Kidney (tissue), 14 donors: ENCODE data around the gene YAP1. TPM values are rescaled to one million over a fixed set of nuclear protein-coding genes. Genes with fewer than 3 reads are reported as not detected.

Source experiments
- DNase-seq, 5 donors: peaks; one replicate each; pipeline ENCODE4 v3.0.0-alpha.2; 2013 to 2020
- FAIRE-seq: peaks from 2 replicates; lab custom pipeline; 2012; peaks lifted over from hg19 to GRCh38; lab: Jason Lieb, UNC
- H3K27ac ChIP-seq, 2 donors: one replicate each; pipeline ENCODE4 v1.7.0; 2013; ENCODE audit warnings: low read depth in 2 of 2, low read length in 2 of 2, inconsistent platforms in 1 of 2
- H3K27me3 ChIP-seq: one replicate; pipeline ENCODE4 v1.7.1; 2013; ENCODE audit warnings: low read length, inconsistent platforms; ENCODE audit not compliant: control insufficient read depth, insufficient read depth
- H3K36me3 ChIP-seq, 3 donors: one replicate each; pipeline versions ENCODE4 v1.7.0 to v1.7.1; 2013; ENCODE audit warnings: low read length in 3 of 3, control low read depth in 1 of 3, inconsistent platforms in 1 of 3; ENCODE audit not compliant: insufficient read depth in 3 of 3, control insufficient read depth in 2 of 3
- H3K4me1 ChIP-seq, 3 donors: one replicate each; pipeline versions ENCODE4 v1.7.0 to v1.7.1; 2013; ENCODE audit warnings: low read length in 3 of 3, inconsistent platforms in 1 of 3, low read depth in 1 of 3; ENCODE audit not compliant: control insufficient read depth in 2 of 3, insufficient read depth in 2 of 3
- H3K4me3 ChIP-seq, 3 donors: one replicate each; pipeline versions ENCODE4 v1.7.0 to v1.8.1; 2013; ENCODE audit warnings: low read length in 3 of 3, control low read depth in 1 of 3, inconsistent platforms in 1 of 3
- H3K9ac ChIP-seq, 3 donors: one replicate each; pipeline versions ENCODE4 v1.7.0 to v1.7.1; 2013; ENCODE audit warnings: low read length in 3 of 3, control low read depth in 1 of 3, inconsistent platforms in 1 of 3
- H3K9me3 ChIP-seq, 3 donors: one replicate each; pipeline versions ENCODE4 v1.7.0 to v1.7.1; 2013; ENCODE audit warnings: low read length in 3 of 3, control low read depth in 1 of 3, inconsistent platforms in 1 of 3; ENCODE audit not compliant: control insufficient read depth in 2 of 3, insufficient read depth in 1 of 3
- CTCF ChIP-seq: IDR thresholded peaks from 3 replicates; pipeline ENCODE4 v1.5.1; 2012; ENCODE audit warnings: mild to moderate bottlenecking, moderate library complexity, borderline replicate concordance; ENCODE audit not compliant: insufficient read depth; ENCODE audit errors: extremely low read depth
- intact Hi-C: fragments of 100-400 bp; cut with DNase I; formaldehyde crosslinking; loops from one replicate; pipeline ENCODE4 v1.11.1; 2022
- polyA plus RNA-seq: library from polyadenylated mRNA; stranded (reverse); fragments of 350-450 nt; fragmentation: Illumina TruSeq; extraction: RNeasy Lipid Tissue Mini Kit (QIAGEN cat#74804); gene quantifications from one replicate; pipeline ENCODE4 v1.2.3, GENCODE V29; 2014; ENCODE audit warnings: low read depth, low replicate concordance; ENCODE audit not compliant: insufficient read depth
- total RNA-seq: library from RNA; stranded (reverse); fragmentation: NEBNext Ultra II Directional; extraction: Animal tissue kit (Norgen Biotek cat#: 25700); gene quantifications from one replicate; pipeline ENCODE4 v1.2.1, GENCODE V29; 2021
- donor health status: control.
- donor health status: control.
- donor health status: control.
- donor health status: control.
- donor health status: control.
- donor health status: DM: yes; HTN: yes; CAD: no.
- donor health status: Normal renal cell carcinoma (clear cell type).

Gene YAP1
- total and polyA plus RNA-seq, 2 donors from 2014 or later: 21.5 to 106 TPM

GRCh38 chr11:102144357-102145355 is 34.4 kb downstream of the YAP1 start:
- no peak for TF ChIP-seq CTCF
- Histone ChIP-seq H3K9ac (no peak overlapping the region), H3K4me3 (no peak overlapping the region), H3K27ac (no peak overlapping the region), H3K9me3 (no peaks in the 10 kb centered on the region), H3K27me3 (no peaks in the 10 kb centered on the region), H3K4me1 (peaks cover 0 to 19% (median 8%) of the 10 kb centered on the region in 3 donors), H3K36me3 (no peaks in the 10 kb centered on the region)
- intact Hi-C loops: no loop called here
- peak; percentile 41 for FAIRE-seq
- DNase-seq: peak in 3 of 5 donors; percentile 55 to 82 (median 77)

GRCh38 chr11:102147015-102147414 is 36.8 kb downstream of the YAP1 start:
- Histone ChIP-seq H3K9me3 (no peaks in the 10 kb centered on the region), H3K27ac (no peak overlapping the region), H3K4me1 (peaks cover 0 to 19% (median 11%) of the 10 kb centered on the region in 3 donors), H3K27me3 (no peaks in the 10 kb centered on the region), H3K4me3 (no peak overlapping the region), H3K36me3 (no peaks in the 10 kb centered on the region), H3K9ac (no peak overlapping the region)
- FAIRE-seq (no peak), DNase-seq (no peak)
- intact Hi-C loops: no loop called here
- TF ChIP-seq CTCF: no peak

GRCh38 chr11:102147632-102148031 is 37.4 kb downstream of the YAP1 start:
- no peak overlapping the region for H3K4me3 ChIP-seq
- FAIRE-seq: no peak
- peaks cover 0 to 19% (median 11%) of the 10 kb centered on the region in 3 donors for H3K4me1 ChIP-seq

More at GRCh38 chr11:102147632-102148031, 37.4 kb downstream of the YAP1 start:
- no peak for TF ChIP-seq CTCF
- intact Hi-C loops: no loop called here
- H3K9me3 ChIP-seq: no peaks in the 10 kb centered on the region
- DNase-seq: no peak
- H3K27ac ChIP-seq: no peak overlapping the region
- H3K36me3 ChIP-seq: no peaks in the 10 kb centered on the region
- no peak overlapping the region for H3K9ac ChIP-seq
- no peaks in the 10 kb centered on the region for H3K27me3 ChIP-seq
